ENCODE data around the gene HOXC4.
"Not testable (repeated sequence)": the region's sequence is repeated elsewhere in the genome, so short reads cannot be mapped to it uniquely, and the experiment has no call there.

Gene HOXC4

GRCh38 chr12:54037360-54038283 lies 16.0 kb upstream of the HOXC4 start:
- in situ Hi-C loops (cut with MboI; ENCODE audit: low pct_unique_long_range_greater_than_20kb, low sequenced_read_pairs) = no loop called here
- DNase-seq = no peak

GRCh38 chr12:54038284-54038870 lies 15.3 kb upstream of the HOXC4 start:
- in situ Hi-C loops (cut with MboI; ENCODE audit: low pct_unique_long_range_greater_than_20kb, low sequenced_read_pairs) = no loop called here
- DNase-seq = no peak

GRCh38 chr12:54038871-54039414 lies 14.7 kb upstream of the HOXC4 start:
- no peak for DNase-seq
- in situ Hi-C loops (cut with MboI; ENCODE audit: low pct_unique_long_range_greater_than_20kb, low sequenced_read_pairs) = no loop called here

GRCh38 chr12:54039417-54040147 lies 14.1 kb upstream of the HOXC4 start:
- in situ Hi-C loops (cut with MboI; ENCODE audit: low pct_unique_long_range_greater_than_20kb, low sequenced_read_pairs) = no loop called here
- DNase-seq = no peak

- in situ Hi-C loops (cut with MboI; ENCODE audit: low pct_unique_long_range_greater_than_20kb, low sequenced_read_pairs) = no loop called here
- no peak for DNase-seq
These were observed 13.5 kb upstream of the HOXC4 start for GRCh38 chr12:54040148-54040494.

GRCh38 chr12:54040648-54041047 lies 13.0 kb upstream of the HOXC4 start:
- no peak for DNase-seq

GRCh38 chr12:54041097-54041690 lies 12.4 kb upstream of the HOXC4 start:
- no peak for DNase-seq
- in situ Hi-C loops (cut with MboI; ENCODE audit: low pct_unique_long_range_greater_than_20kb, low sequenced_read_pairs) = no loop called here

More at GRCh38 chr12:54040648-54041047, 13.0 kb upstream of the HOXC4 start:
- in situ Hi-C loops (cut with MboI; ENCODE audit: low pct_unique_long_range_greater_than_20kb, low sequenced_read_pairs) = no loop called here

GRCh38 chr12:54042033-54042432 lies 11.6 kb upstream of the HOXC4 start:
- DNase-seq; in situ Hi-C loops (cut with MboI; ENCODE audit: low pct_unique_long_range_greater_than_20kb, low sequenced_read_pairs): not testable (repeated sequence)

- in situ Hi-C loops (cut with MboI; ENCODE audit: low pct_unique_long_range_greater_than_20kb, low sequenced_read_pairs) = no loop called here
- DNase-seq = no peak
These were observed 10.4 kb upstream of the HOXC4 start for GRCh38 chr12:54042970-54043853.

GRCh38 chr12:54044425-54045103 lies 9.1 kb upstream of the HOXC4 start:
- in situ Hi-C loops (cut with MboI; ENCODE audit: low pct_unique_long_range_greater_than_20kb, low sequenced_read_pairs) = no loop called here
- DNase-seq = no peak

- in situ Hi-C loops (cut with MboI; ENCODE audit: low pct_unique_long_range_greater_than_20kb, low sequenced_read_pairs) = no loop called here
- no peak for DNase-seq
These were observed 8.2 kb upstream of the HOXC4 start for GRCh38 chr12:54045401-54045800.

GRCh38 chr12:54045868-54046521 lies 7.6 kb upstream of the HOXC4 start:
- in situ Hi-C loops (cut with MboI; ENCODE audit: low pct_unique_long_range_greater_than_20kb, low sequenced_read_pairs) = no loop called here
- DNase-seq = no peak

- in situ Hi-C loops (cut with MboI; ENCODE audit: low pct_unique_long_range_greater_than_20kb, low sequenced_read_pairs) = no loop called here
- no peak for DNase-seq
These were observed 6.9 kb upstream of the HOXC4 start for GRCh38 chr12:54046809-54047159.

- no peak for DNase-seq
- in situ Hi-C loops (cut with MboI; ENCODE audit: low pct_unique_long_range_greater_than_20kb, low sequenced_read_pairs) = no loop called here
These were observed 6.3 kb upstream of the HOXC4 start for GRCh38 chr12:54047160-54047963.

GRCh38 chr12:54047964-54048303 lies 5.7 kb upstream of the HOXC4 start:
- DNase-seq = no peak
- in situ Hi-C loops (cut with MboI; ENCODE audit: low pct_unique_long_range_greater_than_20kb, low sequenced_read_pairs) = no loop called here

GRCh38 chr12:54048406-54049093 lies 5.1 kb upstream of the HOXC4 start:
- in situ Hi-C loops (cut with MboI; ENCODE audit: low pct_unique_long_range_greater_than_20kb, low sequenced_read_pairs) = no loop called here
- no peak for DNase-seq
